Type B pancreatic cell (in vitro differentiated cells): Measurements from ENCODE around the gene CFLAR. TPM values are rescaled to one million over a fixed set of nuclear protein-coding genes. Genes with fewer than 3 reads are reported as not detected.

Experiments
- DNase-seq: peaks from one replicate; pipeline ENCODE4 v3.0.0; 2021; ENCODE audit warnings: mixed read lengths; ENCODE audit not compliant: unreplicated experiment; ENCODE audit errors: extremely low spot score
- H3K27ac Mint-ChIP-seq: 2 replicates; pipeline ENCODE4 v1.8.0; 2021; ENCODE audit warnings: mild to moderate bottlenecking, mixed read lengths
- H3K27me3 Mint-ChIP-seq: 2 replicates; pipeline ENCODE4 v1.8.0; 2021; ENCODE audit warnings: mixed read lengths
- H3K36me3 Mint-ChIP-seq: 2 replicates; pipeline ENCODE4 v1.8.0; 2021; ENCODE audit warnings: mixed read lengths
- H3K4me1 Mint-ChIP-seq: one replicate; pipeline ENCODE4 v1.8.0; 2021; ENCODE audit warnings: mixed read lengths; ENCODE audit not compliant: unreplicated experiment
- H3K4me3 Mint-ChIP-seq: 2 replicates; pipeline ENCODE4 v1.8.0; 2021; ENCODE audit warnings: mild to moderate bottlenecking, mixed read lengths
- H3K9me3 Mint-ChIP-seq: 2 replicates; pipeline ENCODE4 v1.8.0; 2021; ENCODE audit warnings: mixed read lengths
- total RNA-seq: library from RNA; stranded (reverse); gene quantifications from 2 replicates; pipeline ENCODE4 v1.2.1, GENCODE V29; 2021; ENCODE audit warnings: low replicate concordance
- TF ChIP-seq, protein P1 (sequence below): fragments of 200-600 bp; sonication (generic); conservative IDR thresholded peaks from 2 replicates; pipeline ENCODE4 v1.5.0; 2021; ENCODE audit warnings: antibody characterized with exemption, mild to moderate bottlenecking

Gene CFLAR
- total RNA-seq, 1 donor from 2014 or later: 26.5 TPM

DNA sequence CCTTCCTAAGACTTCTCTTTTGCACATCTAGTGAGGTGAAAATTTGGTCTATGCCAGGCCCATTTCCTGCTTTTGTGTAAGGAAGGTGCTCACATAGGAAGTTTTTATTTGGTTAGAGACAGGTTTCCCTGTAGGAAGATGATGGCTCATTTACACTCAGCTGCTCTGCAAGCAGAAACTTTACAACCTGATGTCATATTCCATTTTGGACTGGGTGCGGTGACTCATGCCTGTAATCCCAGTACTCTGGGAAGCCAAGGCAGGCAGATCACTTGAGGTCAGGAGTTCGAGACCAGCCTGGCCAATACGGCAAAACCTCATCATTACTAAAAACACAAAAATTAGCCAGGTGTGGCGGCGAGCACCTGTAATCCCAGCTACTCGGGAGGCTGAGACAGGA is 102.8 kb downstream of the CFLAR start:
- Mint-ChIP-seq H3K4me1 (peaks cover 17% of the 10 kb centered on the region), H3K27me3 (no peaks in the 10 kb centered on the region), H3K27ac (no peak overlapping the region), H3K36me3 (no peaks in the 10 kb centered on the region), H3K9me3 (no peaks in the 10 kb centered on the region), H3K4me3 (no peak overlapping the region)
- no peak for DNase-seq
- TF ChIP-seq, protein P1, sequence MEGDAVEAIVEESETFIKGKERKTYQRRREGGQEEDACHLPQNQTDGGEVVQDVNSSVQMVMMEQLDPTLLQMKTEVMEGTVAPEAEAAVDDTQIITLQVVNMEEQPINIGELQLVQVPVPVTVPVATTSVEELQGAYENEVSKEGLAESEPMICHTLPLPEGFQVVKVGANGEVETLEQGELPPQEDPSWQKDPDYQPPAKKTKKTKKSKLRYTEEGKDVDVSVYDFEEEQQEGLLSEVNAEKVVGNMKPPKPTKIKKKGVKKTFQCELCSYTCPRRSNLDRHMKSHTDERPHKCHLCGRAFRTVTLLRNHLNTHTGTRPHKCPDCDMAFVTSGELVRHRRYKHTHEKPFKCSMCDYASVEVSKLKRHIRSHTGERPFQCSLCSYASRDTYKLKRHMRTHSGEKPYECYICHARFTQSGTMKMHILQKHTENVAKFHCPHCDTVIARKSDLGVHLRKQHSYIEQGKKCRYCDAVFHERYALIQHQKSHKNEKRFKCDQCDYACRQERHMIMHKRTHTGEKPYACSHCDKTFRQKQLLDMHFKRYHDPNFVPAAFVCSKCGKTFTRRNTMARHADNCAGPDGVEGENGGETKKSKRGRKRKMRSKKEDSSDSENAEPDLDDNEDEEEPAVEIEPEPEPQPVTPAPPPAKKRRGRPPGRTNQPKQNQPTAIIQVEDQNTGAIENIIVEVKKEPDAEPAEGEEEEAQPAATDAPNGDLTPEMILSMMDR: no peak

DNA sequence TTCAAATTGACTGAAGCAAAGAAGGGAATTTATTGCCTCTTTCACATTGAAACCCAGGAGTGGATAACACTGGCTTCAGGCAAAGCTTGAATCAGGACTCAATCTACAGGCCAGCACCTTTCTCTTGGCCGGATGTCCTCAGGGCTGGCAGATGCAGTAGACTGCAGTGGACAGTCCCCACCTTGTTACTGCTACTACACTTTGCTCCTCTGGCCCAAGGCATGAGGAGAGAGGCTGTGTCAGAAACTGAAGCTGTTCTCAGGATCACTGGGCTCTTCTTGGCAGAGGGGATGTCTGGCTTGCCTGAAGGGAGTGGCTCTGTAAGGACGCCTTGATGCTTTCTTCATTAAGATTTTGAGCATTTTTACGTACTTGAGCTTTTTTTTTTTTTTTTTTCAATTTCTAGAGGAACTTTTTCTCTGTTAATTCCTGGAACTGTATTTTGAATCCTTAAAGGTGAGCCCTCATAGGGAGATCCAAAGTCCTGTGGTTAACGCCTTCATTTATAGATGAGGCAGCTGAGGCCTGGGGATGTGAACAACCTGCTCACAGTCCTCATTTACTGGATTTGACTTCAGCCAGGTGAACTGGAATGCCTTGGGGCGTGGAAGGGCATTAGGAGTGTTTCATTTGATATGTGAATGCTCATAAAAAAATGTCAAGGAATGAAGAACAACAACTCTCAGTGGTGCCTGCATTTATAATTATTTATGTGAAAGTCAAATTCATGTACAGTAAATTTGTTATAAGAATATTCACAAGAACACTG is 103.5 kb downstream of the CFLAR start:
- TF ChIP-seq, protein P1: no peak
- Mint-ChIP-seq H3K27me3 (no peaks in the 10 kb centered on the region), H3K36me3 (no peaks in the 10 kb centered on the region), H3K27ac (peak overlapping the region; percentile 83), H3K4me3 (peak overlapping the region; percentile 7), H3K4me1 (peaks cover 17% of the 10 kb centered on the region), H3K9me3 (no peaks in the 10 kb centered on the region)
- DNase-seq: no peak

DNA sequence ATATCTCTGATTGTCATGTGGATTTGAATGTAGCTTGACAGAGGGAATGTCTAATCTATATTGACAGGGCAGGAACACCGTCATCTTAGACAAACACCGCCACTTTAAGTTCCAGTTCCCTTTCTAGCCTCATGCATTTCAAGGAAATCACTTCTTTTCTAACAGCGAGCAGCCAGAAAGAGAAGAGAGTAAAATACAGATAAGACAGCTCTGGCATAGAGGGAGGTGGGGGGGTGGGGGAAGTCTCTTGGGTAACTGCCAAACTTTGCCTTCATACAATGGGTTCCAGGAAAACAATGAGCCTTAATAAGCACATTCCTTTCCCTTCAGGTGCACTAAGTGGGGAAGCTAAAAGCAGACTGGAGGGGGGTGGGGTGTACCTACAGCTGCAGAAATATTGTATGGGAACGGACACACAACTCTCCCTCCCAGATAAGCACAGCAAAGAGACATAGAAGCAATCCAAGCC is 104.2 kb downstream of the CFLAR start:
- DNase-seq: no peak
- Mint-ChIP-seq H3K27me3 (peaks cover 3% of the 10 kb centered on the region), H3K27ac (peak overlapping the region; percentile 83), H3K9me3 (no peaks in the 10 kb centered on the region), H3K4me3 (peak overlapping the region; percentile 7), H3K4me1 (peaks cover 17% of the 10 kb centered on the region), H3K36me3 (no peaks in the 10 kb centered on the region)
- TF ChIP-seq, protein P1: no peak

DNA sequence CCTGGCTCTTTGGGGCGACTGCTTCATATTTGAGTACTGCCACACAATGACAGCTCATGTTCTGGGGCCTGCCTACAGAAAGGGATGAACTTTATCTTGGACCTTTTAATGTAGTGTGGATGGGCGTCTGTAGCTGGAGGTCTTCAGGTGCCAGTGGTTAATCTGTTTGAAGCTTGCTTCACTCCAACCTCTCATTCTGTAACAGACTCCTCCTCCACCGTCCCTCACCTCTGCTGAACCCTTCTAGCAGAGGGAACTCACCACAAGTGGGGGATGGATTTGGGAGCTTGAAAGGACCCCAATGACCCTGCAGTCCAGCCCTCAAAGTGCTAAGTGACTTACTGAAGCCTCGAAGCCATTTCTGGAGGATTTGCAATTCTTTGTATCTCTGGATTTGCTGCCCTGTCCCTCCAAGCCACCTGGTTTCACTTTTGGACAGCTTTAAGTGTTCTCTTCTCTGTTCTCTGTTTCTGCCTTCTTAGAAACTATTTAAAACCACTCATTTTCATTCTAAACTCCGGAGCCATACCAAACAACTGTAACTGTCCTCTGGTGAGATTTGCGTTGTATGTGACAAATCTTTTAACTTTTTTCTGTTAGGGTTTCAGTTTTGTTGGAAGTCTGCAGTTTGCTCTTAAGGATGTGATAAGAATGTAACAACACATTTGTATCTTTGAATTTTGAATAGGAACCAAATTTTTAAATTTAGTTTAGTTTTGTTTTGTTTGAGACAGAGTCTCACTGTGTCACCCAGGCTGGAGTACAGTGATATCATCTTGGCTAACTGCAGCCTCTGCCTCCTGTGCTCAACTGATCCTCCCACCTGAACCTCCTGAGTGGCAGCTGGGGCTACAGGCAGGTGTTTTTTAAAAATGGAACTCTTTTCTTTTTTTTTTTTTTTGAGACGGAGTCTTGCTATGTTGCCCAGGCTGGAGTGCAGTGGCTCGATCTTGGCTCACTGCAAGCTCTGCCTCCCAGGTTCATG is 107.4 kb downstream of the CFLAR start:
- Mint-ChIP-seq H3K9me3 (no peaks in the 10 kb centered on the region), H3K4me3 (no peak overlapping the region), H3K4me1 (peaks cover 17% of the 10 kb centered on the region), H3K36me3 (no peaks in the 10 kb centered on the region), H3K27me3 (peaks cover 7% of the 10 kb centered on the region), H3K27ac (no peak overlapping the region)
- TF ChIP-seq, protein P1: no peak
- no peak for DNase-seq

Other genes with a start within 250 kb of the CFLAR start
- gene PPIL3, start 227.1 kb upstream of the CFLAR start, total RNA-seq: 37.2 and 47.2 TPM in 2 replicates
- gene NIF3L1, start 226.8 kb upstream of the CFLAR start, total RNA-seq: 27.4 and 36.3 TPM in 2 replicates
- 35.6 and 38.3 TPM in 2 replicates for gene ORC2, start 152.5 kb upstream of the CFLAR start, total RNA-seq
- gene HYCC2, start 44.5 kb upstream of the CFLAR start, total RNA-seq: 17.9 and 19.6 TPM in 2 replicates
- gene NDUFB3, start 44.2 kb upstream of the CFLAR start, total RNA-seq: 101 TPM in 2 replicates
- gene CASP10, start 67.0 kb downstream of the CFLAR start, total RNA-seq: 1.6 and 3.6 TPM in 2 replicates
- 6.0 and 12.9 TPM in 2 replicates for gene CASP8, start 144.4 kb downstream of the CFLAR start, total RNA-seq
- 0.48 and 1.4 TPM in 2 replicates for gene FLACC1, start 241.2 kb downstream of the CFLAR start, total RNA-seq